A549 (cell line): Measurements from ENCODE around the gene GPR171. TPM values are rescaled to one million over a fixed set of nuclear protein-coding genes. Genes with fewer than 3 reads are reported as not detected.

Source experiments
- ATAC-seq, 2 experiments: fragments of 200-7000 bp in 1 of 2; fragments of >200 bp in 1 of 2; cut with Nextera tagmentation in 1 of 2; cut with Tn5 transposase in 1 of 2; 3 replicates each; pipeline versions ENCODE4 v1.8.0 to v1.9.1; 2018 to 2020; ENCODE audit warnings: mild to moderate bottlenecking in 1 of 2, moderate library complexity in 1 of 2
- CTCF ChIA-PET: fragments of 300-600 bp; sonication (Branson Sonifier 250); formaldehyde crosslinking; extraction: SDS; loops from one replicate; lab custom pipeline; 2021; ENCODE audit warnings: antibody characterized with exemption, inconsistent platforms; lab: Yijun Ruan, JAX
- POLR2A ChIA-PET: fragments of 350-600 bp; formaldehyde crosslinking; extraction: SDS; loops from one replicate; lab custom pipeline; 2021; ENCODE audit warnings: antibody characterized with exemption, inconsistent platforms; lab: Yijun Ruan, JAX
- DNase-seq, 2 experiments: peaks; one replicate each; pipeline versions ENCODE4 v3.0.0 to v3.0.0-alpha.2; 2011 to 2016; ENCODE audit warnings: low read depth in 1 of 2, low spot score in 1 of 2
- FAIRE-seq: peaks from 2 replicates; lab custom pipeline; 2011; peaks lifted over from hg19 to GRCh38; lab: Jason Lieb, UNC
- H3K27ac ChIP-seq, 2 experiments: fragments of >200 bp; sonication (Bioruptor Twin); formaldehyde crosslinking; 3 replicates each; pipeline ENCODE4 v1.5.1; 2016 to 2017
- H3K4me1 ChIP-seq: fragments of >200 bp; sonication (Bioruptor Twin); formaldehyde crosslinking; 3 replicates; pipeline ENCODE4 v1.6.1; 2016
- H3K4me2 ChIP-seq: fragments of >200 bp; sonication (Bioruptor Twin); formaldehyde crosslinking; 3 replicates; pipeline ENCODE4 v1.6.1; 2016
- H3K4me3 ChIP-seq: fragments of >200 bp; sonication (Bioruptor Twin); formaldehyde crosslinking; 3 replicates; pipeline ENCODE4 v1.5.1; 2016
- H3K9me3 ChIP-seq: fragments of >200 bp; sonication (Bioruptor Twin); formaldehyde crosslinking; 3 replicates; pipeline ENCODE4 v1.6.1; 2016
- ATOH8 ChIP-seq: fragments of 250-450 bp; sonication (Bioruptor Pico); IDR thresholded peaks from 2 replicates; pipeline ENCODE4 v1.5.0; 2020; ENCODE audit warnings: low read depth, mild to moderate bottlenecking, moderate library complexity
- BHLHE40 ChIP-seq: IDR thresholded peaks from 2 replicates; pipeline ENCODE4 v1.6.1; 2012; ENCODE audit warnings: low read depth, low read length, inconsistent platforms
- CBX2 ChIP-seq: fragments of 200-600 bp; sonication (generic); IDR thresholded peaks from 2 replicates; pipeline ENCODE4 v1.6.1; 2016; ENCODE audit warnings: low read depth, mild to moderate bottlenecking, borderline replicate concordance
- CBX8 ChIP-seq: fragments of 200-600 bp; sonication (generic); IDR thresholded peaks from 2 replicates; pipeline ENCODE4 v1.6.1; 2016
- CEBPB ChIP-seq, 2 experiments: fragments of >200 bp in 1 of 2; sonication (Bioruptor Twin) in 1 of 2; formaldehyde crosslinking in 1 of 2; IDR thresholded peaks; 2 replicates each; pipeline ENCODE4 v1.6.1; 2012 to 2016
- CHD4 ChIP-seq: fragments of 200-600 bp; sonication (generic); IDR thresholded peaks from 2 replicates; pipeline ENCODE4 v1.6.1; 2016; ENCODE audit warnings: antibody characterized with exemption, mild to moderate bottlenecking, borderline replicate concordance
- EHMT2 ChIP-seq: fragments of 200-600 bp; sonication (generic); IDR thresholded peaks from 2 replicates; pipeline ENCODE4 v1.6.1; 2016; ENCODE audit warnings: antibody characterized with exemption, low read depth, mild to moderate bottlenecking, moderate library complexity
- ESRRA ChIP-seq: fragments of 150-350 bp; IDR thresholded peaks from 2 replicates; pipeline ENCODE4 v1.6.1; 2014; ENCODE audit warnings: mild to moderate bottlenecking, low read length, borderline replicate concordance
- FOSB ChIP-seq: fragments of 250-450 bp; sonication (Bioruptor Pico); IDR thresholded peaks from 2 replicates; pipeline ENCODE4 v1.5.0; 2020; ENCODE audit warnings: mild to moderate bottlenecking, moderate library complexity
- FOXS1 ChIP-seq: fragments of 250-450 bp; sonication (Bioruptor Pico); IDR thresholded peaks from 2 replicates; pipeline ENCODE4 v1.5.0; 2020; ENCODE audit warnings: mild to moderate bottlenecking, moderate library complexity
- GATA3 ChIP-seq: IDR thresholded peaks from 2 replicates; pipeline ENCODE4 v1.6.1; 2012; ENCODE audit warnings: borderline replicate concordance
- JUN ChIP-seq, 2 experiments: fragments of >200 bp; sonication (Bioruptor Twin); formaldehyde crosslinking; IDR thresholded peaks; 2 replicates in 1 of 2; 3 replicates in 1 of 2; pipeline ENCODE4 v1.6.1; 2016 to 2017
- JUNB ChIP-seq: fragments of >200 bp; sonication (Bioruptor Twin); formaldehyde crosslinking; IDR thresholded peaks from 2 replicates; pipeline ENCODE4 v1.6.1; 2016
- KDM5A ChIP-seq: fragments of 200-600 bp; sonication (generic); IDR thresholded peaks from 2 replicates; pipeline ENCODE4 v1.6.1; 2016; ENCODE audit warnings: antibody characterized with exemption, mild to moderate bottlenecking
- MYC ChIP-seq: IDR thresholded peaks from 2 replicates; pipeline ENCODE4 v1.6.1; 2012; ENCODE audit warnings: mild to moderate bottlenecking, inconsistent platforms, low read length, improper control_type of control experiment, borderline replicate concordance
- NPAS2 ChIP-seq: fragments of 250-450 bp; sonication (Bioruptor Pico); IDR thresholded peaks from 2 replicates; pipeline ENCODE4 v1.8.0; 2022; ENCODE audit warnings: mild to moderate bottlenecking, moderate library complexity, borderline replicate concordance
- NR3C1 ChIP-seq: fragments of >200 bp; sonication (Bioruptor Twin); formaldehyde crosslinking; IDR thresholded peaks from 3 replicates; pipeline ENCODE4 v1.6.1; 2017
- PBX3 ChIP-seq: IDR thresholded peaks from 2 replicates; pipeline ENCODE4 v1.6.1; 2012
- POLR2AphosphoS2 ChIP-seq: conservative IDR thresholded peaks from 2 replicates; pipeline ENCODE4 v1.6.1; 2012; ENCODE audit warnings: low read length, improper control_type of control experiment, inconsistent platforms
- RCOR1 ChIP-seq: fragments of 150-350 bp; IDR thresholded peaks from 2 replicates; pipeline ENCODE4 v1.6.1; 2014; ENCODE audit warnings: antibody characterized with exemption, low read length, low read depth
- RFX5 ChIP-seq: fragments of 450-650 bp; IDR thresholded peaks from 2 replicates; pipeline ENCODE4 v1.7.1; 2014; ENCODE audit warnings: antibody characterized with exemption, mild to moderate bottlenecking, moderate library complexity
- ZC3H11A ChIP-seq: fragments of 450-650 bp; IDR thresholded peaks from 2 replicates; pipeline ENCODE4 v1.6.1; 2014; ENCODE audit warnings: antibody characterized with exemption, mild to moderate bottlenecking
- ZSCAN20 ChIP-seq: fragments of 250-450 bp; sonication (Bioruptor Pico); IDR thresholded peaks from 2 replicates; pipeline ENCODE4 v1.8.0; 2022; ENCODE audit warnings: mild to moderate bottlenecking, moderate library complexity
- WGBS: methylation state at CpG from one replicate; pipeline ENCODE4 v1.1.6; 2017; ENCODE audit errors: missing lambda C conversion rate; 5-methylcytosine and 5-hydroxymethylcytosine counted together
- polyA plus RNA-seq, 4 experiments: library from polyadenylated mRNA; depleted of rRNA in 3 of 4; stranded (reverse); fragments of >200 nt; fragmentation: RNase III in 1 of 4; extraction: RNeasy Plus Mini Kit Qiagen cat#74134 plus additional on column Dnase treatment in 1 of 4; gene quantifications; 2 replicates in 3 of 4; 3 replicates in 1 of 4; pipeline ENCODE4 v1.2.3, GENCODE V29; 2011 to 2017
- TF ChIP-seq, protein P1 (sequence below): fragments of >200 bp; sonication (Bioruptor Twin); formaldehyde crosslinking; IDR thresholded peaks from 3 replicates; pipeline ENCODE4 v1.6.1; 2016

Gene GPR171
- polyA plus RNA-seq, 2 of the 4 experiments (the other 2 are of a cell fraction), result not detected

DNA sequence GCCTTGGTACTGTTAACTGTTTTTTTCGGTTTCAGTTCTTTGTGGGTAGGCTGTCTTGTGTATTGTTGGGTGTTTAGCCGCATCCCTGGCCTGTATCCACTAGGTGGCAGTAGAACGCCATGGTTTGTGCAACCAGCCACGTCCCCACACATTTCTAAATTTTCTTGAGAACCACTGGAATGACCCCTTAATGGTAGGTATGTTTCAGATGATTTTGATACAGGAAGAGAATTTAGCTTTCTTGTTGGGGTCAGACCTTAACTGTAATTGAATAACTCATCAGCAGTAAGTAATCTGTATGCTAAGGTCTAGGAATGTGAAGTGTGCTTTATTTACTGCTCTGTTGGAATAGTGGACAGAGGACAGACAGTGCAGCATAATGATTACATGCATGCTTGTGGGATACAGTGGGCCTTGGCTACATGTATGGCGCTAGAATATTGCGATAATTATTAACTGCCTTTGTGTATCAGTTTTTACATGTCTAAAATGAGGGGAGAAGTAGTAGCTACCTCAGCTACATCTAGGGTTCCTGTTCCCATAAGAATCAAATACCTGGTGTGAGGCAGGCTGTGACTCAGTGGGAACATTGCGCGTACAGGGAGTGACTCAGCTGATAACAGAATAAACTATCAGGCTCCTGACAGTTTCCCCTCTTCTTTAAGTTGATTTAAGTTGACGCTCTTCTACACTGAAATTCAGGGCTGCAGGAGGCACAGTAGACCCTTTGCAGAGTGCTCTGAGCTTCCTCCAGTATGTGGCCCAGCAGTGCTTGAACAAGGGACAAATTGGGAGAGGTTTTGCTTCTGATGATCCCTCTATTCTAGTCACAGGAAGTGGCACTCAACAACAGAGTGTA, 25.0 kb upstream of the GPR171 start (continued):
- TF ChIP-seq ESRRA, result no peak
- TF ChIP-seq FOSB, result no peak
- TF ChIP-seq JUNB, result peak; percentile 35; the same call in 1 of the 2 replicates
- TF ChIP-seq CBX8, result no peak

- peaks cover 37% of the 10 kb centered on the region for H3K4me1 ChIP-seq
- POLR2A ChIA-PET, result no interaction called here
- peak; percentile 40 to 54; a peak in 4 of 6 replicates for ATAC-seq
- H3K9me3 ChIP-seq, result no peaks in the 10 kb centered on the region
- no peak overlapping the region for H3K4me3 ChIP-seq
- DNase-seq, result peak in 1 of 2 experiments; percentile 5
- FAIRE-seq, result no peak
- H3K27ac ChIP-seq, result peak overlapping the region; percentile 52 to 66
- 68% methylated on average over 6 of the region's 6 CpGs for WGBS
- CTCF ChIA-PET, result interaction anchor here (0.6 to 9.7 kb wide), 42 partner anchors 9 to 1571 kb away, joined by 3 to 136 read pairs (median 6); partner anchors contain the start of gene P2RY14
- TF ChIP-seq RFX5 (no peak), EHMT2 (no peak), NPAS2 (no peak), CBX2 (no peak), CEBPB (IDR thresholded peaks at IDR 0.05) (no peak), FOXS1 (CRISPR knock-in tag) (no peak), PBX3 (no peak), POLR2AphosphoS2 (no peak), CBX8 (no peak), ATOH8 (no peak), BHLHE40 (no peak), KDM5A (no peak), JUN (IDR thresholded peaks at IDR 0.05) (no peak), FOSB (no peak), RCOR1 (no peak), CHD4 (no peak), ZSCAN20 (CRISPR knock-in tag) (no peak)
- TF ChIP-seq, protein P1, sequence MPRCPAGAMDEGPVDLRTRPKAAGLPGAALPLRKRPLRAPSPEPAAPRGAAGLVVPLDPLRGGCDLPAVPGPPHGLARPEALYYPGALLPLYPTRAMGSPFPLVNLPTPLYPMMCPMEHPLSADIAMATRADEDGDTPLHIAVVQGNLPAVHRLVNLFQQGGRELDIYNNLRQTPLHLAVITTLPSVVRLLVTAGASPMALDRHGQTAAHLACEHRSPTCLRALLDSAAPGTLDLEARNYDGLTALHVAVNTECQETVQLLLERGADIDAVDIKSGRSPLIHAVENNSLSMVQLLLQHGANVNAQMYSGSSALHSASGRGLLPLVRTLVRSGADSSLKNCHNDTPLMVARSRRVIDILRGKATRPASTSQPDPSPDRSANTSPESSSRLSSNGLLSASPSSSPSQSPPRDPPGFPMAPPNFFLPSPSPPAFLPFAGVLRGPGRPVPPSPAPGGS, result no peak
- peak overlapping the region; percentile 50 for H3K4me2 ChIP-seq
Observed at GRCh38 chr3:151227266-151227806, 24.3 kb upstream of the GPR171 start.

DNA sequence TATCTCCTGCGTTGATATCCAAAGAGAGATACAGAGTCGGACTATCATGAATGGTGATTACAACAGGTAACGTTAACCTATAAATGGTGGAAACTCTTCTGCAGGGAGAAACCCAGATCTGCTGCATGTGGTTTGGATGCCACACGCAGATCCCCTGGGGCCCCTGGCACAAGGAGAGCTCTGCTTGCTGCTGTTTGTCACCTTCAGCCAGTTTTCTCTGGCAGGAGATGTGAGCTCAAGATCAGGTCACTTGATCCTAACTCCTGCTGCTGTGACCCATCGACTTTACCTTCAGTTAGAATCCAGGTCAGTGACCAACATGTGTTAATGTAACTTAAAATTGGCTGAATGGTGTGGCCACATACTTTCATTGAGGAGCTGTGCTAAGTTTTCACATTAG, 23.8 kb upstream of the GPR171 start:
- no peak overlapping the region for H3K4me3 ChIP-seq
- WGBS, result 82% methylated on average over 5 of the region's 5 CpGs
- TF ChIP-seq MYC (no peak), NR3C1 (no peak), ZC3H11A (no peak), GATA3 (no peak)
- TF ChIP-seq, all 56 proteins: peak for 0
- H3K4me1 ChIP-seq, result peaks cover 37% of the 10 kb centered on the region
- ChIA-PET CTCF (interaction anchor here (0.6 to 9.7 kb wide), 27 partner anchors 9 to 247 kb away, joined by 3 to 136 read pairs (median 8); partner anchors contain the start of gene P2RY14), POLR2A (no interaction called here)
- FAIRE-seq (no peak), ATAC-seq (no peak), DNase-seq (no peak)
- peak overlapping the region; percentile 50 for H3K4me2 ChIP-seq
- no peaks in the 10 kb centered on the region for H3K9me3 ChIP-seq
- peak overlapping the region; percentile 52 to 66 for H3K27ac ChIP-seq
